Karpas-422 (cell line): ENCODE data around the gene TFDP1. TPM values are rescaled to one million over a fixed set of nuclear protein-coding genes. Genes with fewer than 3 reads are reported as not detected.

Experiments
- DNase-seq: peaks from one replicate; pipeline ENCODE4 v3.0.0-alpha.2; 2015
- H2AFZ ChIP-seq: fragments of 200-600 bp; sonication (generic); 2 replicates; pipeline ENCODE4 v1.6.1; 2014; ENCODE audit warnings: antibody characterized with exemption, low read length, mixed read lengths
- H3K27ac ChIP-seq: fragments of 200-600 bp; sonication (generic); 2 replicates; pipeline ENCODE4 v1.5.1; 2014; ENCODE audit warnings: mild to moderate bottlenecking, low read length, moderate library complexity
- H3K27me3 ChIP-seq: fragments of 200-600 bp; sonication (generic); 2 replicates; pipeline ENCODE4 v1.6.1; 2014; ENCODE audit warnings: low read length, mixed read lengths
- H3K36me3 ChIP-seq: fragments of 200-600 bp; sonication (generic); 2 replicates; pipeline ENCODE4 v1.6.1; 2014; ENCODE audit warnings: low read length, mixed read lengths; ENCODE audit not compliant: insufficient read depth
- H3K4me1 ChIP-seq: fragments of 200-600 bp; sonication (generic); 2 replicates; pipeline ENCODE4 v1.6.1; 2014; ENCODE audit warnings: mild to moderate bottlenecking, low read length, mixed read lengths
- H3K4me2 ChIP-seq: fragments of 200-600 bp; sonication (generic); 2 replicates; pipeline ENCODE4 v1.6.1; 2014; ENCODE audit warnings: low read length, low read depth, mild to moderate bottlenecking; ENCODE audit not compliant: poor library complexity, severe bottlenecking
- H3K4me3 ChIP-seq: fragments of 200-600 bp; sonication (generic); 2 replicates; pipeline ENCODE4 v1.5.1; 2014; ENCODE audit warnings: mild to moderate bottlenecking, antibody characterized with exemption, low read length, mixed read lengths
- H3K79me2 ChIP-seq: fragments of 200-600 bp; sonication (generic); 2 replicates; pipeline ENCODE4 v1.6.1; 2014; ENCODE audit warnings: mild to moderate bottlenecking, low read length, mixed read lengths
- H3K9ac ChIP-seq: fragments of 200-600 bp; sonication (generic); 2 replicates; pipeline ENCODE4 v1.6.0; 2014; ENCODE audit warnings: low read length
- H3K9me2 ChIP-seq: fragments of 200-600 bp; sonication (generic), shearing (Covaris generic); replicated peaks from 2 replicates; pipeline ENCODE4 v1.6.0; 2014; ENCODE audit warnings: mild to moderate bottlenecking, low read length, moderate library complexity; ENCODE audit not compliant: insufficient read depth
- H3K9me3 ChIP-seq: fragments of 300-700, 200-600 bp; sonication (generic); 2 replicates; pipeline ENCODE4 v1.6.1; 2014; ENCODE audit warnings: low read length, mixed read lengths
- H4K20me1 ChIP-seq: fragments of 200-600 bp; sonication (generic); 2 replicates; pipeline ENCODE4 v1.6.1; 2014; ENCODE audit warnings: mild to moderate bottlenecking, antibody characterized with exemption, low read length, low read depth; ENCODE audit not compliant: insufficient read depth
- total RNA-seq: library from RNA; depleted of rRNA; stranded (reverse); fragments of >200 nt; shearing (Covaris generic); gene quantifications from 2 replicates; pipeline ENCODE4 v1.2.3, GENCODE V29; 2014; ENCODE audit warnings: low replicate concordance

Gene TFDP1
- total RNA-seq, 1 experiment from 2014 or later = 89.2 TPM

- no peak for DNase-seq
- Histone ChIP-seq H3K4me2 (no peak overlapping the region), H4K20me1 (no peaks in the 10 kb centered on the region), H3K4me1 (no peaks in the 10 kb centered on the region), H3K9me2 (no peaks in the 10 kb centered on the region), H3K36me3 (peaks cover 20% of the 10 kb centered on the region; the same call in 1 of the 2 replicates), H3K27me3 (no peaks in the 10 kb centered on the region), H3K4me3 (no peak overlapping the region), H3K9ac (no peak overlapping the region), H2AFZ (no peak overlapping the region), H3K27ac (no peak overlapping the region), H3K9me3 (no peaks in the 10 kb centered on the region), H3K79me2 (no peaks in the 10 kb centered on the region)
Measured at GRCh38 chr13:113644800-113645199, 60.2 kb downstream of the TFDP1 start.

- H3K27me3 ChIP-seq = no peaks in the 10 kb centered on the region
- DNase-seq = no peak
- H2AFZ ChIP-seq = no peak overlapping the region
- no peaks in the 10 kb centered on the region for H3K79me2 ChIP-seq
- peaks cover 15% of the 10 kb centered on the region; the same call in 1 of the 2 replicates for H3K36me3 ChIP-seq
- no peak overlapping the region for H3K9ac ChIP-seq
- no peaks in the 10 kb centered on the region for H4K20me1 ChIP-seq
- H3K9me3 ChIP-seq = no peaks in the 10 kb centered on the region
- H3K4me3 ChIP-seq = no peak overlapping the region
- H3K9me2 ChIP-seq = no peaks in the 10 kb centered on the region
- H3K4me2 ChIP-seq = no peak overlapping the region
- no peaks in the 10 kb centered on the region for H3K4me1 ChIP-seq
- H3K27ac ChIP-seq = no peak overlapping the region
Measured at GRCh38 chr13:113645329-113645728, 60.8 kb downstream of the TFDP1 start.

GRCh38 chr13:113646376-113646775 lies 61.8 kb downstream of the TFDP1 start:
- Histone ChIP-seq H3K27ac (no peak overlapping the region), H3K79me2 (no peaks in the 10 kb centered on the region), H3K9me3 (no peaks in the 10 kb centered on the region), H3K4me3 (no peak overlapping the region), H3K36me3 (peaks cover 8% of the 10 kb centered on the region; the same call in 1 of the 2 replicates), H3K4me2 (no peak overlapping the region), H4K20me1 (no peaks in the 10 kb centered on the region), H3K9ac (no peak overlapping the region), H2AFZ (no peak overlapping the region), H3K9me2 (no peaks in the 10 kb centered on the region), H3K4me1 (no peaks in the 10 kb centered on the region), H3K27me3 (no peaks in the 10 kb centered on the region)
- no peak for DNase-seq

- H3K4me1 ChIP-seq = no peaks in the 10 kb centered on the region
- H3K79me2 ChIP-seq = no peaks in the 10 kb centered on the region
- no peak overlapping the region for H2AFZ ChIP-seq
- H3K9ac ChIP-seq = no peak overlapping the region
- H3K27me3 ChIP-seq = no peaks in the 10 kb centered on the region
- H3K9me3 ChIP-seq = no peaks in the 10 kb centered on the region
- H3K27ac ChIP-seq = no peak overlapping the region
- DNase-seq = no peak
- H3K4me3 ChIP-seq = no peak overlapping the region
- no peaks in the 10 kb centered on the region for H4K20me1 ChIP-seq
- H3K36me3 ChIP-seq = peaks cover 4% of the 10 kb centered on the region; the same call in 1 of the 2 replicates
- H3K4me2 ChIP-seq = no peak overlapping the region
- H3K9me2 ChIP-seq = no peaks in the 10 kb centered on the region
Measured at GRCh38 chr13:113646921-113647340, 62.4 kb downstream of the TFDP1 start.

- Histone ChIP-seq H3K27me3 (no peaks in the 10 kb centered on the region), H3K4me2 (no peak overlapping the region), H3K79me2 (no peaks in the 10 kb centered on the region), H3K9me3 (no peaks in the 10 kb centered on the region), H3K4me3 (no peak overlapping the region), H3K36me3 (no peaks in the 10 kb centered on the region; the same call in 1 of the 2 replicates), H3K9ac (no peak overlapping the region), H3K9me2 (no peaks in the 10 kb centered on the region), H3K27ac (no peak overlapping the region), H2AFZ (no peak overlapping the region), H4K20me1 (no peaks in the 10 kb centered on the region), H3K4me1 (no peaks in the 10 kb centered on the region)
- no peak for DNase-seq
Measured at GRCh38 chr13:113647351-113648215, 63.0 kb downstream of the TFDP1 start.

GRCh38 chr13:113648216-113648610 lies 63.7 kb downstream of the TFDP1 start:
- no peaks in the 10 kb centered on the region for H3K9me2 ChIP-seq
- no peak for DNase-seq
- H3K36me3 ChIP-seq = no peaks in the 10 kb centered on the region; the same call in 1 of the 2 replicates
- H3K4me3 ChIP-seq = no peak overlapping the region
- no peaks in the 10 kb centered on the region for H3K4me1 ChIP-seq
- H3K9me3 ChIP-seq = no peaks in the 10 kb centered on the region
- no peak overlapping the region for H2AFZ ChIP-seq
- H3K4me2 ChIP-seq = no peak overlapping the region
- H3K79me2 ChIP-seq = no peaks in the 10 kb centered on the region
- no peaks in the 10 kb centered on the region for H3K27me3 ChIP-seq
- no peak overlapping the region for H3K9ac ChIP-seq
- no peaks in the 10 kb centered on the region for H4K20me1 ChIP-seq
- no peak overlapping the region for H3K27ac ChIP-seq

- Histone ChIP-seq H3K9me2 (no peaks in the 10 kb centered on the region), H3K36me3 (no peaks in the 10 kb centered on the region; the same call in 1 of the 2 replicates), H3K27me3 (no peaks in the 10 kb centered on the region), H2AFZ (no peak overlapping the region), H3K79me2 (no peaks in the 10 kb centered on the region), H3K9ac (no peak overlapping the region), H4K20me1 (no peaks in the 10 kb centered on the region), H3K4me3 (no peak overlapping the region), H3K4me2 (no peak overlapping the region), H3K9me3 (no peaks in the 10 kb centered on the region), H3K4me1 (no peaks in the 10 kb centered on the region), H3K27ac (no peak overlapping the region)
- no peak for DNase-seq
Measured at GRCh38 chr13:113649212-113649611, 64.7 kb downstream of the TFDP1 start.

GRCh38 chr13:113650275-113650674 lies 65.7 kb downstream of the TFDP1 start:
- no peak overlapping the region for H3K27ac ChIP-seq
- H3K27me3 ChIP-seq = no peaks in the 10 kb centered on the region
- no peaks in the 10 kb centered on the region for H3K79me2 ChIP-seq
- no peak overlapping the region for H3K4me2 ChIP-seq
- no peak for DNase-seq
- H3K36me3 ChIP-seq = no peaks in the 10 kb centered on the region
- H3K9me2 ChIP-seq = no peaks in the 10 kb centered on the region
- no peak overlapping the region for H3K9ac ChIP-seq
- H3K4me1 ChIP-seq = no peaks in the 10 kb centered on the region
- H3K4me3 ChIP-seq = no peak overlapping the region
- no peak overlapping the region for H2AFZ ChIP-seq
- no peaks in the 10 kb centered on the region for H4K20me1 ChIP-seq
- no peaks in the 10 kb centered on the region for H3K9me3 ChIP-seq
